Central memory CD8-positive, alpha-beta T cell (primary cell): ENCODE measurements around the gene HOXB7.
A peak's percentile ranks its signal among the peaks of the same experiment; 100 is the strongest.

Experiments used
- ATAC-seq: fragments of 150-1000 bp; cut with Tn5 transposase; replicated peaks from 2 replicates; pipeline ENCODE4 v1.10.0; 2022; ENCODE audit warnings: mild to moderate bottlenecking, moderate FRiP score, moderate number of reproducible peaks; ENCODE audit not compliant: poor library complexity, severe bottlenecking; ENCODE audit errors: extremely low read depth
- DNase-seq, 2 donors: peaks; one replicate each; pipeline ENCODE4 v3.0.0; 2021; ENCODE audit warnings: low spot score in 2 of 2
- H3K27ac Mint-ChIP-seq: one replicate; pipeline ENCODE4 v1.8.0; 2022; ENCODE audit warnings: low read depth, mild to moderate bottlenecking, moderate library complexity, mixed read lengths
- H3K27me3 Mint-ChIP-seq: one replicate; pipeline ENCODE4 v1.8.0; 2022; ENCODE audit warnings: mixed read lengths
- H3K36me3 Mint-ChIP-seq: one replicate; pipeline ENCODE4 v1.8.0; 2022; ENCODE audit warnings: mild to moderate bottlenecking, moderate library complexity, mixed read lengths; ENCODE audit not compliant: insufficient read depth
- H3K4me1 Mint-ChIP-seq: one replicate; pipeline ENCODE4 v1.8.0; 2022; ENCODE audit warnings: mixed read lengths
- H3K4me3 Mint-ChIP-seq: one replicate; pipeline ENCODE4 v1.8.0; 2022; ENCODE audit warnings: mild to moderate bottlenecking, moderate library complexity, mixed read lengths
- H3K9me3 Mint-ChIP-seq: one replicate; pipeline ENCODE4 v1.8.0; 2022; ENCODE audit warnings: mixed read lengths

Gene HOXB7

DNA sequence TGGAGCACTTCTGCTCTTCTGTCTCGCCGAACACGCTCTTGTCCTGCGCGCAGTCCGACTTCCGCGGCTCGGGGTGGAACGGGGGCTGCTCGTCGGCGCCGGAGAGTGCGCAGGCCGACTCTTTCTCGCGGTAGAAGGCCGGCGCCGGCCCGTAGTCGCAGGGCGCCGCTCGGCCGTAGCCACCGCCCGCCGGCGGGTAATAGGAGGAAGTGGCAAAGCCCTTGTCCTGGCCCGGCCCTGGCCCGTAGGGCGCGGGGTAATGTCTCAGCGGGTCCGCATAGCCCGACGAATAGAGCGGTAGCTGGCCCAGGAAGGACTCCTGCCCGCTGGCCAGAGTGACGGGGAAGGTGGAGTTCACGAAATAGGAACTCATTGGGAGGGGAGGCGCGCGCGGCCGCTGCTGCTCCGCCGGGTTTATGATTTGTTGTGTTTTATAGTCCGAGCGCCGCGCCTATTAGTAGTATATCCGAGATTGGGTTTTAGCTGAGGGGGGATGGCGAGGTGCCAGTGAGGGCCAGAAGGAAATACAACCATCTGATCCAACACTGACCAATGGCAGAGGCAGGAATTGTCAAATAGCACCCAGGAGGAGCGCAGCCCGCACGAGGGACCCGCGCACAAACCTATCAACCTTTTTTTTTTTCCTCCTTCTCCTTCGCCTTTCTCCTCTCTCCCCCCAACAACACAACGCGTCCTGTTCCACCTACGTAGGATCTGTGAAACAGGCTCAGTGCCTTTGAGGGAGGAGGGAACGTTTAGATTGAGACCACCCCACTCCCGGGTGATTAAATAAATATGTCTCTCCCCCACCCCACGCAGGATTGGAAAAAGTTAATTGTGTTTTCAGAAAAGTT, 12.8 kb downstream of the HOXB7 start:
- peaks cover 52% of the 10 kb centered on the region for H3K4me1 Mint-ChIP-seq
- H3K4me3 Mint-ChIP-seq, result peak overlapping the region; percentile 82
- ATAC-seq, result peak; percentile 37
- peaks cover 100% of the 10 kb centered on the region for H3K27me3 Mint-ChIP-seq
- H3K36me3 Mint-ChIP-seq, result peaks cover 20% of the 10 kb centered on the region
- DNase-seq, result no peak
- H3K9me3 Mint-ChIP-seq, result no peaks in the 10 kb centered on the region
- H3K27ac Mint-ChIP-seq, result no peak overlapping the region

- H3K9me3 Mint-ChIP-seq, result no peaks in the 10 kb centered on the region
- H3K27ac Mint-ChIP-seq, result no peak overlapping the region
- DNase-seq (no peak), ATAC-seq (no peak)
- peaks cover 100% of the 10 kb centered on the region for H3K27me3 Mint-ChIP-seq
- H3K4me3 Mint-ChIP-seq, result peak overlapping the region; percentile 82
- H3K36me3 Mint-ChIP-seq, result peaks cover 20% of the 10 kb centered on the region
- peaks cover 55% of the 10 kb centered on the region for H3K4me1 Mint-ChIP-seq
Measured at GRCh38 chr17:48597528-48597777, 13.4 kb downstream of the HOXB7 start.

- H3K27ac Mint-ChIP-seq, result peak overlapping the region; percentile 6
- no peaks in the 10 kb centered on the region for H3K9me3 Mint-ChIP-seq
- peaks cover 19% of the 10 kb centered on the region for H3K36me3 Mint-ChIP-seq
Measured at GRCh38 chr17:48596735-48597527, 13.9 kb downstream of the HOXB7 start.

GRCh38 chr17:48596000-48596734, 14.7 kb downstream of the HOXB7 start:
- Mint-ChIP-seq H3K36me3 (peaks cover 19% of the 10 kb centered on the region), H3K4me3 (peak overlapping the region; percentile 82), H3K27ac (peak overlapping the region; percentile 6), H3K9me3 (no peaks in the 10 kb centered on the region), H3K27me3 (peaks cover 100% of the 10 kb centered on the region), H3K4me1 (peaks cover 47% of the 10 kb centered on the region)
- DNase-seq, result no peak
- ATAC-seq, result no peak

More at GRCh38 chr17:48596735-48597527, 13.9 kb downstream of the HOXB7 start:
- ATAC-seq (no peak), DNase-seq (no peak)
- Mint-ChIP-seq H3K27me3 (peaks cover 100% of the 10 kb centered on the region), H3K4me3 (peak overlapping the region; percentile 82), H3K4me1 (peaks cover 51% of the 10 kb centered on the region)

DNA sequence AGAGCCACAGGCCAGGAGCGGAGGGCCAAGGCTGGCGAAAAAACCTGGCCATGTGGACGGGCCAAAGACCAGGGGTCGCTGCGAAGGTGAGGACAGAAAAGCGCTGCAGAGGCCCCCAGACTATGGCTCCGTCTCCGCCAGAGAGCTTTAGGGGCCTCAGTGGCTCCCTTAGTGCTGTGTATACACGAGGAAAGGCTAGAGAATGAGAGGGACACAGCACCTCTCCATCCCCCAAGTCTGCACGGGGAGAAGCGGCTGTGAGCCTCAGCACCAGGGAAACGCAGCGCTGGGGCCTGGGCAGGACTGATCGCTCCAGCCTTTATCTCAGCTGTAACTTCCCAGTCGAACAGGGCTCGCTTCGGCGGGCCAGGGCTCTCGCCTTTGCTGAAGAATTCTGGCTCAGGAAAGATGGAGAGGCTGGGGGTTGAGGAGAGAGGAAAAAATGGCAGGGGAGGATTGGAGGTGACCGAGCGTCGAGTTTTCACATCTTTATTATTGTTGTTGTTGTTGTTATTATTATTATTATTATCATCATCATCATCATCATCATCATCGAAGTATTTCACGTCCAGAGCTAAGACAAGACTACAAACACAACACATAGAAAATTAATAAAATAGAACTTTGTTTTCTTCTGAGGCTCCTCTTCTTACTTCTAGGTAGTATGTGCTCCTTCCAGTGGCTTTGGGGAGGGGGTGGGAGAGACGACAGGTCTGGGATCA, 15.4 kb downstream of the HOXB7 start:
- peaks cover 95% of the 10 kb centered on the region for H3K27me3 Mint-ChIP-seq
- H3K9me3 Mint-ChIP-seq, result no peaks in the 10 kb centered on the region
- ATAC-seq (no peak), DNase-seq (no peak)
- no peak overlapping the region for H3K27ac Mint-ChIP-seq
- peaks cover 47% of the 10 kb centered on the region for H3K4me1 Mint-ChIP-seq
- H3K4me3 Mint-ChIP-seq, result no peak overlapping the region
- H3K36me3 Mint-ChIP-seq, result peaks cover 19% of the 10 kb centered on the region

DNA sequence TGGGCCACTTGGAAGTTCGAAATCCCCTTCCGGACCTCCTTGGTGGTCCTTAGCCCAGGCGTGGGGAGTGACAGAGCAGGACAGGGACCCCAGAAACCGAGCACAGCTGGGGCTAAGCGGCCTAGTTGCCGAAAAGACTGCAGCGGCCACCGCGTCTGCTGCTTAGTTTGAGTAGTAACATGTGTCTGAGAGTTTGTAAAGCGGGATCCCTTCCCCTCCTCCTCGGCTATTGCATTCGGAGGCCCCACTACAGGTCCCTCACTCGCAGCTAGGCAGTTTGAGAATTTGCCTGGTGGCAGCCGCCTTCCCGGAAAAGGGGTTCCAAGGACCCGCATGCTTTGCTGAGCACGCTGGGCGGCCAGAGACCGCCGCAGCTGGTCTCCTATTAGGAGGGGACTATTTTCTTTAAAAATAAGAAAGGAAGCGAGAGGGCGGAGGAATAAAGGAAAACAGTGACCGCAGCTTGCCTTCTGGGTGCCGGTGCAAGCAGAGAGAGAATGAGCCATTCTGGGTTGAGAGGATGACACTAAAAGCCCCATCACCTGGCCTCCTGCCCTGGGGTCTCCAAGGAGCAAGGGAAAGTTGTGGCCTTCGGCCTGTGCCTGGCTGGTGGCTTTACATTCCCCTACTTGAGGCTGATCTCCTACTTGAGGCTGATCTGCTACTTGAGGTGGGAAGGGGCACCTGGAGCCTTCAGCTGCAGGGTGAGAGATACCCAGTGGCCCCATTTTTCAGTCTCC, 16.1 kb downstream of the HOXB7 start:
- Mint-ChIP-seq H3K4me3 (no peak overlapping the region), H3K27me3 (peaks cover 95% of the 10 kb centered on the region), H3K9me3 (no peaks in the 10 kb centered on the region), H3K36me3 (peaks cover 20% of the 10 kb centered on the region), H3K27ac (no peak overlapping the region), H3K4me1 (peaks cover 47% of the 10 kb centered on the region)
- ATAC-seq (no peak), DNase-seq (no peak)

GRCh38 chr17:48593840-48594537, 16.8 kb downstream of the HOXB7 start:
- peaks cover 93% of the 10 kb centered on the region for H3K27me3 Mint-ChIP-seq
- peak; percentile 74 to 81 for DNase-seq
- H3K4me3 Mint-ChIP-seq, result peak overlapping the region; percentile 80
- H3K4me1 Mint-ChIP-seq, result peaks cover 47% of the 10 kb centered on the region
- peaks cover 20% of the 10 kb centered on the region for H3K36me3 Mint-ChIP-seq
- H3K27ac Mint-ChIP-seq, result no peak overlapping the region
- ATAC-seq, result peak; percentile 60
- H3K9me3 Mint-ChIP-seq, result no peaks in the 10 kb centered on the region

DNA sequence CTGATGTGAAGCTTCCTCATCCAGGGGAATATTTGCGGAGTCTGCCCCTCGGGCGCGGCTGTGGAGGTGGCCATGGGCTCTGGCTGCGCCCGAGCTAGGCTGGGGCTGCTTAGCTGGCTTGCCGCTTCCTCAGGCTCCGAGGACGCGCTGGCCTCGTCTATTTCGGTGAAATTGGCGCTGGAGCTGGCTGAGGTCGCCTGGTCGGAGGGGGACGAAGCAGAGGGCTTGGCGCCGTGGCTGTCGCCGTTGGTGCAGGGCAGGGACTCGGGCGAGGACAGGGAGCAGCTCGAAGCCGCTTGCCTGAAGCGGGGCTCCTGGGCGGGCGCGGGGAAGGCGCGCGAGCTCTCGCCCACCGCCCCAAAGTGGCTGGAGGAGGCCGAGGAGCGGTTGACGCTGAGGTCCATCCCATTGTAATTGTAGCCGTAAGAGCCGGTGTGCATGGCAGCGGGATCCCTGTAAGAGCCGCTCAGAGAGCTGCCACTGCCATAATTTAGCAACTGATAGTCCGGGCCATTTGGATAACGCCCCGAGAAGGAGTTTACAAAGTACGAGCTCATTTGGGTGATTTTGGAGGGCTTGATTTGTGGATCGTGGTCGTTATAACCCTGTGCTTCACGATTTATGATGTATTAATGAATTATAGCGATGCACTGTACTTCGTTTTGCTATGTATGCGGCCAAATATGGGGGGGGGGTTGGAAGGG, 17.5 kb downstream of the HOXB7 start, which contains the start of gene HOXB5:
TSS of gene HOXB5 (minus strand) at position 654 of the 704 bp plus-strand sequence. CDS start at position 557, 97 bp downstream.
- peaks cover 91% of the 10 kb centered on the region for H3K27me3 Mint-ChIP-seq
- H3K36me3 Mint-ChIP-seq, result peaks cover 20% of the 10 kb centered on the region
- H3K9me3 Mint-ChIP-seq, result no peaks in the 10 kb centered on the region
- DNase-seq (no peak), ATAC-seq (no peak)
- H3K4me3 Mint-ChIP-seq, result peak within 1 kb of the TSS; percentile 80
- H3K27ac Mint-ChIP-seq, result no peak within 1 kb of the TSS
- H3K4me1 Mint-ChIP-seq, result peaks cover 40% of the 10 kb centered on the region

DNA sequence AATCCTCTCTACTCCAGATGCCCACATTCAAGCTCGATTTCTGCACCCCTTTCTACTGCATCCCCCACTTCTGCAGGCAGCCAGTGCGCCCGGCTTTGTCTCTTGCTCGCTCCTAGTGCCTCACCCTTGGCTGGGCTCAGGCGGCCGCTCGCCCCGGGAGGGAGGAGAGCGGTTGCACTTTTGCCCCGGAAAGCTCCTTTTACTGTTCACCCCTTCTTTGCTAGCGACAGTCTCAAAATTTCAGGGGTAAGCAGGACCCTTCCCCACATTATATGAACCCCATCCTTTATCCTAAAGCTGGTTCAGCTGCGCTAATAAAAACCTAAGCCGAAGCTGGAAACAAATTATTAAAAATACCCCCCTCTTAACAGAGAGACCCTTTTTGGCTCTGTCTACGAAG, 18.2 kb downstream of the HOXB7 start:
- no peak overlapping the region for H3K27ac Mint-ChIP-seq
- peak overlapping the region; percentile 80 for H3K4me3 Mint-ChIP-seq
- DNase-seq, result no peak
- peaks cover 91% of the 10 kb centered on the region for H3K27me3 Mint-ChIP-seq
- H3K36me3 Mint-ChIP-seq, result peaks cover 19% of the 10 kb centered on the region
- no peaks in the 10 kb centered on the region for H3K9me3 Mint-ChIP-seq
- ATAC-seq, result no peak
- peaks cover 33% of the 10 kb centered on the region for H3K4me1 Mint-ChIP-seq

DNA sequence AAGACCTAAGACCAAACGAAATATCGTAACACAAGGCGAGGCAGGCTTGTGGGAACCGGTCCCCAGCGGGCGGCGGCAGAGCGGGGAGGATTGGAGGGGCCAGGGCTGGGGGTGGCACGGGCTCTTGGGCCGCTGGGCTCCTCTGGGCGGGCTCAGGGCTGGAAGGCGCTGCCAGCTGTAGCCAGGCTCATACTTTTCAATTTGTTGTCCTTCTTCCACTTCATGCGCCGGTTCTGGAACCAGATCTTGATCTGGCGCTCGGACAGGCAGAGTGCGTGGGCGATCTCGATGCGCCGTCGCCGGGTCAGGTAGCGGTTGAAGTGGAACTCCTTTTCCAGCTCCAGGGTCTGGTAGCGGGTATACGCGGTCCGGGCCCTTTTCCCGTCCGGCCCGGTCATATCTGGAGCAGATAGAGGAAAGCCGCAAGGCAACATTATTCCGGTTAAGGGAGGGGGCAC, 18.7 kb downstream of the HOXB7 start:
- DNase-seq, result no peak
- ATAC-seq, result no peak
- peaks cover 17% of the 10 kb centered on the region for H3K36me3 Mint-ChIP-seq
- H3K4me3 Mint-ChIP-seq, result peak overlapping the region; percentile 4
- peaks cover 91% of the 10 kb centered on the region for H3K27me3 Mint-ChIP-seq
- peaks cover 28% of the 10 kb centered on the region for H3K4me1 Mint-ChIP-seq
- H3K9me3 Mint-ChIP-seq, result no peaks in the 10 kb centered on the region
- no peak overlapping the region for H3K27ac Mint-ChIP-seq
